ENCODE results near the gene CHIA. TPM values are rescaled to one million over a fixed set of nuclear protein-coding genes. Genes with fewer than 3 reads are reported as not detected.
A peak's percentile ranks its signal among the peaks of the same experiment; 100 is the strongest.

Gene CHIA
- not detected in 2 replicates for total RNA-seq

DNA sequence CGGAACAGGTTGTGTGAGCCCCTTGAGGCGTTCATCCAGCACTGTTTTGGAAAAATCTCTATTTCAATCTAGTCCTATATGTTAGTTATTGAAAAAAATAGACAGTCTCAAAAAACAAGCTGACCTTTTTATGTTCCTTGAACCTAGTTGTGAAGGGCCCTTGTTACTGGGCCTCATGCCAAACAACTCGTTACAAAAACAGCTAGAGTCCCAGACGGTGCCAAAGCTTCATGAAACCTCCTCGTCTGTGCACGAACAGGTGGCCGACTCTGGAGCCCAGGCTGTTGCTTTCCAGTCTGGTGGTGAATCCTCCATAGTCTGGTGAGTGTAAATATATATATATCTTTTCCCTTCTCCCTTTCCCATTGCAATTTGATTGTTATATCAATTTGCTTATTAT, at the start of gene CHIA:
Gene CHIA (plus strand): TSS at position 222 of the 400 bp plus-strand sequence. CDS start 19,617 bp downstream, outside the sequence.
- DNase-seq (ENCODE audit: insufficient read length, low spot score, missing footprints): no peak
- H3K9me3 ChIP-seq (ENCODE audit: low read depth, low read length): no peaks in the 10 kb centered on the region
- no peak within 1 kb of the TSS for H3K4me2 ChIP-seq (ENCODE audit: insufficient read depth, low read length)
- TF ChIP-seq, protein P1, sequence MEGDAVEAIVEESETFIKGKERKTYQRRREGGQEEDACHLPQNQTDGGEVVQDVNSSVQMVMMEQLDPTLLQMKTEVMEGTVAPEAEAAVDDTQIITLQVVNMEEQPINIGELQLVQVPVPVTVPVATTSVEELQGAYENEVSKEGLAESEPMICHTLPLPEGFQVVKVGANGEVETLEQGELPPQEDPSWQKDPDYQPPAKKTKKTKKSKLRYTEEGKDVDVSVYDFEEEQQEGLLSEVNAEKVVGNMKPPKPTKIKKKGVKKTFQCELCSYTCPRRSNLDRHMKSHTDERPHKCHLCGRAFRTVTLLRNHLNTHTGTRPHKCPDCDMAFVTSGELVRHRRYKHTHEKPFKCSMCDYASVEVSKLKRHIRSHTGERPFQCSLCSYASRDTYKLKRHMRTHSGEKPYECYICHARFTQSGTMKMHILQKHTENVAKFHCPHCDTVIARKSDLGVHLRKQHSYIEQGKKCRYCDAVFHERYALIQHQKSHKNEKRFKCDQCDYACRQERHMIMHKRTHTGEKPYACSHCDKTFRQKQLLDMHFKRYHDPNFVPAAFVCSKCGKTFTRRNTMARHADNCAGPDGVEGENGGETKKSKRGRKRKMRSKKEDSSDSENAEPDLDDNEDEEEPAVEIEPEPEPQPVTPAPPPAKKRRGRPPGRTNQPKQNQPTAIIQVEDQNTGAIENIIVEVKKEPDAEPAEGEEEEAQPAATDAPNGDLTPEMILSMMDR (IDR thresholded peaks at IDR 0.05; ENCODE audit: extremely low read depth, low read depth, low read length): no peak
- H3K27me3 ChIP-seq (ENCODE audit: insufficient read depth, low read length): peaks cover 10% of the 10 kb centered on the region
- no peaks in the 10 kb centered on the region for H3K36me3 ChIP-seq (ENCODE audit: insufficient read depth, low read length)
- H4K20me1 ChIP-seq (ENCODE audit: insufficient read depth, low read length): no peaks in the 10 kb centered on the region
- H3K4me3 ChIP-seq (ENCODE audit: insufficient read depth, low read length): no peak within 1 kb of the TSS
- H2AFZ ChIP-seq (ENCODE audit: low read length): no peak within 1 kb of the TSS
- peaks cover 2% of the 10 kb centered on the region for H3K4me1 ChIP-seq (ENCODE audit: insufficient read depth, low read length)
- no peaks in the 10 kb centered on the region for H3K79me2 ChIP-seq (ENCODE audit: insufficient read depth, low read length)
- no peak within 1 kb of the TSS for H3K27ac ChIP-seq (ENCODE audit: low read depth, low read length)

DNA sequence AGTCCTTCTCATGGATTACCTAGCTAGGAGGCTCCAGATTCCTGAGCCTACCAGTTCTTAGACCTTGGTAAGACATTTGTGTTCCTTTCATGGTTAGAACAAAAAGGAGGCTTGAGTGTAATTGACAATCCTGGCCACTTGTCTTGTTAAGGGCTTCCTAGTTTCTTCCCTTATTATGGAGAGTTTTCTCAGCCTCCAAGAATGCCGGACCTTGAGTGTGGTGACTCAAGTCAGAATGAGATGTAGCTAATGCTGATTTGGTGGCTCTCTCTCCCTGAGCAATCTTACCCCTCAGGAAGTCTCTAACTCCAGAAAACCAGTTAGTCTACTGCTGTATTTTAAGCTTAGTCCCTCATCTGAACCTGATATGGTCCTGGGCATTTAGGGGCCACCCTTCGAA, 48.9 kb upstream of the CHIA start:
- peak; percentile 77 for DNase-seq (ENCODE audit: insufficient read length, low spot score, missing footprints)
- Histone ChIP-seq H3K4me1 (ENCODE audit: insufficient read depth, low read length) (no peaks in the 10 kb centered on the region), H3K79me2 (ENCODE audit: insufficient read depth, low read length) (no peaks in the 10 kb centered on the region), H3K27me3 (ENCODE audit: insufficient read depth, low read length) (no peaks in the 10 kb centered on the region), H3K4me3 (ENCODE audit: insufficient read depth, low read length) (no peak overlapping the region), H3K4me2 (ENCODE audit: insufficient read depth, low read length) (no peak overlapping the region), H2AFZ (ENCODE audit: low read length) (no peak overlapping the region), H3K36me3 (ENCODE audit: insufficient read depth, low read length) (no peaks in the 10 kb centered on the region), H3K27ac (ENCODE audit: low read depth, low read length) (no peak overlapping the region), H4K20me1 (ENCODE audit: insufficient read depth, low read length) (no peaks in the 10 kb centered on the region), H3K9me3 (ENCODE audit: low read depth, low read length) (no peaks in the 10 kb centered on the region)
- TF ChIP-seq, protein P1 (IDR thresholded peaks at IDR 0.05; ENCODE audit: extremely low read depth, low read depth, low read length): no peak

DNA sequence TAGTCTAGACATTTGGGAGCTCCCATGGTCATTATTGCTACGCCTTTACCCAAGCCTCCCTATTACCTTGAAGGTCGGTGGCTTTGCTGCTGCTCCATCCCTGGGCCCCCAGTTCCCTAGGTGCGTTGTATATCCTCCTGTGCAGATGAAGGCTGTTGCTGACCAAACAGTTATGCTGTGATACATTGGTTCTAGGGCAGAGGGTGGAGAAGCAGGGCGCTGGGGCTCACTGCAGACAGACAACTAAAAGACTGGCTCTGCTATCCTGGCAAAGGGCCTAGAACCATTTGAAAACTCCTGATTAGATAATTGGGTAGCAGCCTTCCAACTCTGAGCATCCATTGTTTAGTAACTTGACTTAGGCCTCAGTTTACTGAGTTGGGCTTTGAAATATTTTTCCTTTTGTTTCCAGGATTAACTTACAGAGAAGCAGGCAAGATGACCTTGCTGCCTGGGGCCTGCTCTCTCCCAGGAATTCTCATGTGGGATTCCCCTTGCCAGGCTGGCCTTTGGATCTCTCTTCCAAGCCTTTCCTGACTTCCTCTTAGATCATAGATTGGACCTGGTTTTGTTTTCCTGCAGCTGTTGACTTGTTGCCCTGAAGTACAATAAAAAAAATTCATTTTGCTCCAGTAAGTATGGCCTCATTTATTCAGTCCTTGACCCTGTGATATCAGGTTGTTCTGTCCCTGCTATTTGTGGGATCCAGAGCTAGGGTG, 47.7 kb upstream of the CHIA start:
- DNase-seq (ENCODE audit: insufficient read length, low spot score, missing footprints): no peak

More for the DNA sequence above, 47.7 kb upstream of the CHIA start:
- TF ChIP-seq, protein P1 (IDR thresholded peaks at IDR 0.05; ENCODE audit: extremely low read depth, low read depth, low read length): no peak
- Histone ChIP-seq H3K4me2 (ENCODE audit: insufficient read depth, low read length) (no peak overlapping the region), H4K20me1 (ENCODE audit: insufficient read depth, low read length) (no peaks in the 10 kb centered on the region), H3K27me3 (ENCODE audit: insufficient read depth, low read length) (no peaks in the 10 kb centered on the region), H2AFZ (ENCODE audit: low read length) (no peak overlapping the region), H3K27ac (ENCODE audit: low read depth, low read length) (no peak overlapping the region), H3K36me3 (ENCODE audit: insufficient read depth, low read length) (no peaks in the 10 kb centered on the region), H3K4me3 (ENCODE audit: insufficient read depth, low read length) (no peak overlapping the region), H3K9me3 (ENCODE audit: low read depth, low read length) (no peaks in the 10 kb centered on the region), H3K79me2 (ENCODE audit: insufficient read depth, low read length) (no peaks in the 10 kb centered on the region), H3K4me1 (ENCODE audit: insufficient read depth, low read length) (no peaks in the 10 kb centered on the region)

All from osteoblast (primary cell).